Coronary artery (tissue), 2 donors: Measurements from ENCODE around the gene DCLK2.

Experiments used
- DNase-seq: peaks from one replicate; pipeline ENCODE4 v3.0.0-alpha.2; 2017; ENCODE audit warnings: low spot score
- H3K27ac ChIP-seq, 2 donors: fragments of 200-600 bp; sonication (generic); one replicate each; pipeline ENCODE4 v1.5.1; 2016 to 2019
- H3K4me3 ChIP-seq: fragments of 200-600 bp; sonication (generic); 2 replicates; pipeline ENCODE4 v1.5.1; 2016; ENCODE audit warnings: mild to moderate bottlenecking, moderate library complexity
- TF ChIP-seq, protein P1 (sequence below): fragments of 200-600 bp; sonication (generic); IDR thresholded peaks from one replicate; pipeline ENCODE4 v1.5.1; 2019; ENCODE audit warnings: antibody characterized with exemption

Gene DCLK2

DNA sequence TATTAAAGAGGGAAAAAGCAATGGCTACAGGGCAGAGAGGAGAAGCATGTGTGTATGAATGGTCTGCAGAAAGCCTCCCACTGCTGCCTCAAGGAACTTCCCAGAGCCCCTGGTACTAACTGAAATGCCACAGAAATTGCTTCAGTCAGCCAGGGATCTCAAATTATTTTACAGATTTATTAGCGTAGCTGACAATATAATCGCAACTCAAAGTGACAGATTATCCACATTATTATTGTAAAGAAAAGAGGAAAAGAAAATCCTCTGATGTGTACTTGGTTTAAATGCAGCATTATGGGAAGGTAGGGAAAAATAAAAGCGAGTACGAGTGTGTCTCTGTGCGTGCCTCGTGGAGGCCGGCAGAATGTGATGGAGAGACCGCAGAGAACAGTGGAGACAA lies 202.7 kb downstream of the DCLK2 start:
- no peak for DNase-seq
- H3K4me3 ChIP-seq = no peak overlapping the region
- H3K27ac ChIP-seq = no peak overlapping the region
- TF ChIP-seq, protein P1, sequence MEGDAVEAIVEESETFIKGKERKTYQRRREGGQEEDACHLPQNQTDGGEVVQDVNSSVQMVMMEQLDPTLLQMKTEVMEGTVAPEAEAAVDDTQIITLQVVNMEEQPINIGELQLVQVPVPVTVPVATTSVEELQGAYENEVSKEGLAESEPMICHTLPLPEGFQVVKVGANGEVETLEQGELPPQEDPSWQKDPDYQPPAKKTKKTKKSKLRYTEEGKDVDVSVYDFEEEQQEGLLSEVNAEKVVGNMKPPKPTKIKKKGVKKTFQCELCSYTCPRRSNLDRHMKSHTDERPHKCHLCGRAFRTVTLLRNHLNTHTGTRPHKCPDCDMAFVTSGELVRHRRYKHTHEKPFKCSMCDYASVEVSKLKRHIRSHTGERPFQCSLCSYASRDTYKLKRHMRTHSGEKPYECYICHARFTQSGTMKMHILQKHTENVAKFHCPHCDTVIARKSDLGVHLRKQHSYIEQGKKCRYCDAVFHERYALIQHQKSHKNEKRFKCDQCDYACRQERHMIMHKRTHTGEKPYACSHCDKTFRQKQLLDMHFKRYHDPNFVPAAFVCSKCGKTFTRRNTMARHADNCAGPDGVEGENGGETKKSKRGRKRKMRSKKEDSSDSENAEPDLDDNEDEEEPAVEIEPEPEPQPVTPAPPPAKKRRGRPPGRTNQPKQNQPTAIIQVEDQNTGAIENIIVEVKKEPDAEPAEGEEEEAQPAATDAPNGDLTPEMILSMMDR = no peak

DNA sequence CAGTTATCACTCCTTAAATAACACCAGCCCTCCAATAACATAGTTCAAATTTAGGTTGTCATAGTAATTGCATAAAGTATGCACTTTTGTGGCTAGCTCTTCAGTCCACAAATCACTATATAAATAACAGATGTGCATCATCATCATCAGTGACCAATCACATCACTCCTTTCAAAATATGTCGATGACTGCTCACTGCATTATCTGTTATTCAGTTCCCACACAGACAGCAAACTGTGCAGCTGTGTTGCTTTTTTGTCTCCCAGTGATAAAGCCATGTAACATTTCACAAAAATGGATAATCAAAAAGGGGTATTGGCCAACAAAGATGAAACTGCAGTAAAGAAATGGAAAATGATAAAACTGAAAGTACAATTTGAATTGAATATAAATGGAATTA lies 205.4 kb downstream of the DCLK2 start:
- TF ChIP-seq, protein P1 = no peak
- Histone ChIP-seq H3K27ac (no peak overlapping the region), H3K4me3 (no peak overlapping the region)
- DNase-seq = no peak

DNA sequence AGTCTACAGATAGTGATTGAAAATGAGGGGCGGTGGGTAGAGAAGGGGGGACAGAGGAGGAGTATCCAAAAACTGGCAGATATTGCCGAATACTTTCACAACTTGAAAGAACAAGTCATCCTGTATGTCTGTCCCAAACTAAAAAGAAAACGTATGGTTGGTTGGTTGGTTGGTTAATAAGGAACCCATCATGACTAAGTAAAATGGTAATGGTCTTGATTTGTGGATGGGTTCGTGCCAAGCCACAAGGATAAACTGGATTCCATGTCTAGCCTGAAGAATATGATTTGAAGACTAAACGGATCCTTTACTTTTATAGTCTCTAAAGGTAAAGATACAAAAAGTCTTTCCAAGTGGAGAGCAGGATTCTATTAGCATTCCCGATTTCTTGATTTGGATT lies 208.4 kb downstream of the DCLK2 start:
- Histone ChIP-seq H3K4me3 (no peak overlapping the region), H3K27ac (no peak overlapping the region)
- no peak for DNase-seq
- TF ChIP-seq, protein P1 = no peak

DNA sequence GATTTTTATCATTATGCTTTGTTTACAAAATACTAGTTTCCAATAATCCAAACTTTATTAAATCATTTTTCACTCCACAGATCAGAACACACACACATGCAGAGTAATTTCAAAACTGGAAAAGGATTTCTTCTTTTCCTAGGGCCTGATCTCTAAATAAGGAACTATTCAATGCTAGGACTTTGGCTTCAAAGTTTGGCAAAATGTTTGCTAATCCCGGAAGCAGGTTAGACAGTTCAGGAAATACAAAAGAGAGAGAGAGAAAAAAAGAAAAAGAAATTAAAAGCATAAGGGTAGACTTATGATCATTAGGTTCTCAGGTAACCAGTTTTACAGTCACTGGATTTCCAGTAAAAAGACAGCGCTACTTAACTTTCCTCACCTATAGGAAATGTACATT lies 211.0 kb downstream of the DCLK2 start:
- TF ChIP-seq, protein P1 = no peak
- no peak overlapping the region for H3K4me3 ChIP-seq
- DNase-seq = no peak
- no peak overlapping the region for H3K27ac ChIP-seq

DNA sequence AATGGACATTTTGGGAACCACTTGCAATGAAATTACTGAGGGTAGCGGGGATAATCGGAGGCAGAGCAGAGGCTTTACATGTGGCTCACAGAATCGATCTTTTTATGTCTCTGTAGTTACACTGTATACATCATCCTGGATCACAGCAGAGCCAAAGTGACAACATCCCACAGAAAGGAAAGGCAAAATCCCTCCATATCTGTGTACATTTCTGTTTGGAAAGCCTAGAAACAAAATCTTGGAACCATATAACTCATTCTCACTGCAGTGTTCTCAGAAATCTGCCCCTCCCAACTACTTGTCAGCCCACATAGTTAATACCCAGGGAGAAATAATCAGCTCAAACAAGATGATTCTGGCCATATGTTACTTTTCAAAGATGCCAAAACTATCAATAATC lies 211.6 kb downstream of the DCLK2 start:
- no peak overlapping the region for H3K27ac ChIP-seq
- no peak overlapping the region for H3K4me3 ChIP-seq
- no peak for DNase-seq
- TF ChIP-seq, protein P1 = no peak

DNA sequence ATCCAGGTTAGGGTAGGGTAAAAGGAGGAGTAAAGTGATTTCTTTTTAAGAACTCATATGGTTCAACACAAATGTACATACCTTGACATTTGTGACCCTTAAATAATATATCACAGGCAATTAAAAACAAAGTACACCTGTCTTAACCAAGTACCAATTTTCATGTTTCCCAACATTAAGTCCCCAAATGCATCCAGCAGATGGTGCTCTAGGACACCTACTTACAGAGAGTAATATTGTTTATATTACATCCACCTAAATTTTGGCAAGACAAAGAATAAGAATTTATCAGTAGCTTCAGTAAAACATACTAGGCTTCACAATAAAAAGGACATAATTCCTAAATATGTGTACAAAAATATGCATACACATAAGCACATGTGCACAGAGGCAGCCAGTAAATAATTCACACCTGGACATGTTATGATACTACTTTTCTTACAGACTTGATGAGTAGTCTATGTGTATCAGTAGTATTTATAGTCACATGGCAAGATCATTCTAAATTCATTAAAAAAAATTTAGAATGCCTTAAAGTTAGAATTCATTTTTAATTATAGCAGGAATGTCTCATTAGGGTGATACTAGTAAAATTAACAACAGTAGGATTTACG lies 219.7 kb downstream of the DCLK2 start:
- no peak overlapping the region for H3K27ac ChIP-seq
- no peak for DNase-seq
- H3K4me3 ChIP-seq = no peak overlapping the region
- TF ChIP-seq, protein P1 = no peak

DNA sequence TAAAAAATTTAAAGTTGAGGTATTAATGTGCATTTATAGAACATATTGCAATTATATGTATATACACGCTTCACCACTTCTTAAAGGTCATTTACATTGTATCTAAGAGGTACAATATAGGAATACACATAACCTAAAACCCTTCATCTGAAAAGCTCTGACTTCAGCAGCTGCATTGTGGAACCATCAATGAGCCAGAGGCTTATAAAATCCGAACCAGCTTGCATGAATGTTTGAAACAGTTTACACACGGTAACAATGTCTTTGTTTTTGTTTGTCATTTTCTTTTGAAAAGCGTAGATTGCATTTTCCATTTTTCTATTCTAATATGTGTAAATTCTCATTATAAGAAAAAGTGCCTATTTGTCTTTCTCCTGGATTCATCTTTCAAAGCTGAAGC lies 221.6 kb downstream of the DCLK2 start:
- no peak overlapping the region for H3K27ac ChIP-seq
- no peak overlapping the region for H3K4me3 ChIP-seq
- no peak for DNase-seq
- TF ChIP-seq, protein P1 = no peak
